ENCODE measurements around the gene PYGO2. TPM values are rescaled to one million over a fixed set of nuclear protein-coding genes. Genes with fewer than 3 reads are reported as not detected.

PYGO2 gene
- total RNA-seq, 1 donor from 2014 or later = 19.2 TPM

DNA sequence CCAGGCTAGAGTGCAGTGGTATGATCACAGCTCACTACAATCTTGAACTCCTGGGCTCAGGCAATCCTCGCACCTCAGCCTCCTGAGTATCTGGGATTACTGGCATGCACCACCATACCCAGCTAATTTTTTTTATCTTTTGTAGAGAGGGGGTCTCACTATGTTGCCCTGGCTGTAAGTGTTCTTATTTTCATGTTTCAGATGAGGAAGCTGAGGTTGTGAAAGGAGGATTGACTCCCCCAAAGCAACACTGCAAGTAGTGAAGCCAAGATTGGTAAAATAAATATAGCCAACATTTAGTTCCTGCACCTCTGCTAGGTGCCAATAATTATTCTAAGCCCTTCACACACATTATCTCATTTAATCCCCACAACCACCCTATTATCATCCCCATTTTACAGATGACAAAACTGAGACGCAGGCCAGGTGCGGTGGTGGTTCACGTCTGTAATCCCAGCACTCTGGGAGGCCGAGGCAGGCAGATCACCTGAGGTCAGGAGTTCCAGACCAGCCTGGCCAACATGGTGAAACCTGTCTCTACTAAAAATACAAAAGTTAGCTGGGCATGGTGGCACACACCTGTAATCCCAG lies 27.1 kb downstream of the PYGO2 start:
- peaks cover 33% of the 10 kb centered on the region for H3K4me1 ChIP-seq
- intact Hi-C loops (cut with DNase I) = no loop called here
- no peaks in the 10 kb centered on the region for H3K36me3 ChIP-seq
- no peak overlapping the region for H3K27ac ChIP-seq
- no peak overlapping the region for H3K4me3 ChIP-seq
- no peak for DNase-seq (ENCODE audit: extremely low spot score in 2 of 2)
- TF ChIP-seq POLR2A (IDR thresholded peaks at IDR 0.05) = no peak
- TF ChIP-seq, protein P1, sequence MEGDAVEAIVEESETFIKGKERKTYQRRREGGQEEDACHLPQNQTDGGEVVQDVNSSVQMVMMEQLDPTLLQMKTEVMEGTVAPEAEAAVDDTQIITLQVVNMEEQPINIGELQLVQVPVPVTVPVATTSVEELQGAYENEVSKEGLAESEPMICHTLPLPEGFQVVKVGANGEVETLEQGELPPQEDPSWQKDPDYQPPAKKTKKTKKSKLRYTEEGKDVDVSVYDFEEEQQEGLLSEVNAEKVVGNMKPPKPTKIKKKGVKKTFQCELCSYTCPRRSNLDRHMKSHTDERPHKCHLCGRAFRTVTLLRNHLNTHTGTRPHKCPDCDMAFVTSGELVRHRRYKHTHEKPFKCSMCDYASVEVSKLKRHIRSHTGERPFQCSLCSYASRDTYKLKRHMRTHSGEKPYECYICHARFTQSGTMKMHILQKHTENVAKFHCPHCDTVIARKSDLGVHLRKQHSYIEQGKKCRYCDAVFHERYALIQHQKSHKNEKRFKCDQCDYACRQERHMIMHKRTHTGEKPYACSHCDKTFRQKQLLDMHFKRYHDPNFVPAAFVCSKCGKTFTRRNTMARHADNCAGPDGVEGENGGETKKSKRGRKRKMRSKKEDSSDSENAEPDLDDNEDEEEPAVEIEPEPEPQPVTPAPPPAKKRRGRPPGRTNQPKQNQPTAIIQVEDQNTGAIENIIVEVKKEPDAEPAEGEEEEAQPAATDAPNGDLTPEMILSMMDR (IDR thresholded peaks at IDR 0.05) = no peak
- TF ChIP-seq POLR2AphosphoS5 (IDR thresholded peaks at IDR 0.05; ENCODE audit: insufficient read depth in 1 of 2, low read depth in 1 of 2) = no peak
- H3K27me3 ChIP-seq = no peaks in the 10 kb centered on the region
- H3K9me3 ChIP-seq = no peaks in the 10 kb centered on the region

DNA sequence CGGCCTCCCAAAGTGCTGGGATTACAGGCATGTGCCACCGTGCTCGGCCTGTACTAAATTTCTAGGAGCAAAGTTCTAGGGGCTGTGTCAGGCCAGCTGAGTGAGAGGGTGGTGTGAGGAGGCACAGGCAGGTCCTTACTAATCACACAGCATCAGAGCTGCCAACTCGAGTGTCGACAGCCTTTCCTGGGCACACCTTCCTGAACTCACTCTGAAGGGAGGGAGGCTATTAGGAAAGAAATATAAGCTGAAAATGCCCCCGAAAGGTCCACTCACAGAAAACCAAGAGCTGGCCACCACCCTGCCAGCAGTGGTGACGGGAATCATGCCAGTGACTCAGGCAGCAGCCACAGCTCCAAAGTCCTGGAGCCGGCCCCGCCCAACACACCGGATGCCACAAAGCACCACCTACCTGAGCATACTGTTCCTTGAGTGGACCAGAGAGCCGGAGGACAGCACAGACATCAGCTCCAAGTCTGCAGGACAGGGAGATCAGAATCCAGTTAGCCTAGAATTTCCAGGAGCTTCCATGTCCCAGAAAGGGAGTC lies 29.6 kb downstream of the PYGO2 start:
- no peak for DNase-seq (ENCODE audit: extremely low spot score in 2 of 2)
- Histone ChIP-seq H3K27me3 (no peaks in the 10 kb centered on the region), H3K4me1 (peaks cover 13% of the 10 kb centered on the region), H3K36me3 (no peaks in the 10 kb centered on the region), H3K9me3 (no peaks in the 10 kb centered on the region), H3K4me3 (no peak overlapping the region), H3K27ac (peak overlapping the region; percentile 49)
- intact Hi-C loops (cut with DNase I) = no loop called here
- TF ChIP-seq POLR2AphosphoS5 (IDR thresholded peaks at IDR 0.05; ENCODE audit: insufficient read depth in 1 of 2, low read depth in 1 of 2) (peak; percentile 45 to 56), POLR2A (IDR thresholded peaks at IDR 0.05) (no peak)
- TF ChIP-seq, protein P1 (IDR thresholded peaks at IDR 0.05) = no peak

DNA sequence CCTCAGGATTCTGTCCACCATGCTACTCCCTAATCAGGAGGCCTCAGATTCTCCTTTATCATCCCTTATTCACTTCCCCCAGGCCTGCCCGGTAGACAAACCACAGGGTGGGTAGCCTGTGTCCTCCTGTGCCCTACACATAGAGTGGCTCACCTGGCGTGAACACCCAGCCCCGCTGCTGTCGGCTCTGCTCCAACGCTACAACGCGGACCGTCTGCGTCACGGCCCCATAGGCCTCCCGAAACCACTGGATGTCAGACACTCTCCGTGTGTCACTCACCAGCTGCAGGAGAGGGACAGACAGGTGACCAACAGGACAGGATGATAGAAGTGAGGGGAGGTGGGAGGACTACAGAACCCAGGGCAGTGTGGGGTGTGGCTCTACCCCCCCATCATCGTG lies 35.4 kb downstream of the PYGO2 start:
- TF ChIP-seq POLR2A (IDR thresholded peaks at IDR 0.05) (no peak), POLR2AphosphoS5 (IDR thresholded peaks at IDR 0.05; ENCODE audit: insufficient read depth in 1 of 2, low read depth in 1 of 2) (no peak)
- TF ChIP-seq, protein P1 (IDR thresholded peaks at IDR 0.05) = no peak
- H3K36me3 ChIP-seq = peaks cover 0 to 35% of the 10 kb centered on the region in 2 donors
- DNase-seq (ENCODE audit: extremely low spot score in 2 of 2) = no peak
- H3K9me3 ChIP-seq = no peaks in the 10 kb centered on the region
- no peak overlapping the region for H3K27ac ChIP-seq
- intact Hi-C loops (cut with DNase I) = no loop called here
- no peaks in the 10 kb centered on the region for H3K4me1 ChIP-seq
- no peaks in the 10 kb centered on the region for H3K27me3 ChIP-seq
- H3K4me3 ChIP-seq = no peak overlapping the region

DNA sequence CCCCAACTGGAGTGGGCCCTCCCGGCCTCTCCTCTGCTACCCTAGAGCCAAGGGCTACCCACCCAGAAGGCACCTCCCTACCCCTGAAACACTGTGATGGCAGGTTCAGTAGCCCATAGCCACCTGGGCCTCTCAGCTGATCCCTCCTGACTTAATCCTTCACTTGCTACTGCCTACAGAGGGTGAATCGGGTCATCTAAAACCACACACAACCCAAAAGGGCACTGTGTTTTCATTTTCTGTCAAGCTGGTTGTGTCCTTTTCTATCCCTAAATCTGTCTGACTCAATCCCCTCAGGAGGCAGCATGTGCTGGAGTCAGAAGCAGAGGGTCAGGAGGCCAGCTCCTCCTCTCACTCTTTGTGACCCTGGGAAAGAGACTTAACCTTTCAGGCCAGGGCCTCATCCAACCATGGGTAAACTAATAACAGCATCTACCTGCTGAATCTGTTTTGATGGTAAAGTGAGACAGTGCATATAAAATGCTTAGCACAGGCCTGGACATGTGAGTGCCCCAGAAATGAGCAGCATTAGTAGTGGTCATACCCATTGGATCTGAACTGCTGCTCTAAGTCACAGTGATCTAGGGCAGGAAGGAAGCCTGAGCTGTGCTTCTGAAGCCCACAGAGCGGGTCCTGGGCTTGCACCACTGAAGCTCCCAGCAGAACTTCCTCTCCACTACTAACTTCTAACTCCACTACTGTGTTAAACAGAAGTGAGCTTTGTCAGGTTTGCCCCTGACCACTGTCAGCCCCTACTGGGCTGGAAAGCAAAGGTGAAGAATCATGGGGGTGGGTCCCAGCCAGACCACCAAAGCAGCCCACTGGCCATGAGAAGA lies 36.0 kb downstream of the PYGO2 start:
- DNase-seq (ENCODE audit: extremely low spot score in 2 of 2) = no peak
- H3K27me3 ChIP-seq = no peaks in the 10 kb centered on the region
- no peaks in the 10 kb centered on the region for H3K9me3 ChIP-seq
- peaks cover 0 to 35% of the 10 kb centered on the region in 2 donors for H3K36me3 ChIP-seq
- no peak overlapping the region for H3K4me3 ChIP-seq
- intact Hi-C loops (cut with DNase I) = no loop called here
- no peak for TF ChIP-seq POLR2AphosphoS5 (IDR thresholded peaks at IDR 0.05; ENCODE audit: insufficient read depth in 1 of 2, low read depth in 1 of 2)
- no peak for TF ChIP-seq POLR2A (IDR thresholded peaks at IDR 0.05)
- TF ChIP-seq, protein P1 (IDR thresholded peaks at IDR 0.05) = no peak
- no peak overlapping the region for H3K27ac ChIP-seq
- H3K4me1 ChIP-seq = no peaks in the 10 kb centered on the region
